CD4-positive, CD25-positive, alpha-beta regulatory T cell (primary cell): ENCODE data around the gene KCMF1. TPM values are rescaled to one million over a fixed set of nuclear protein-coding genes. Genes with fewer than 3 reads are reported as not detected.

ENCODE experiments used
- ATAC-seq, 2 donors: fragments of 150-1000 bp; cut with Tn5 transposase; one replicate each; pipeline ENCODE4 v1.10.0; 2021; ENCODE audit warnings: low read depth in 2 of 2, moderate number of reproducible peaks in 2 of 2, moderate library complexity in 1 of 2
- DNase-seq, 3 donors: peaks; one replicate each; pipeline versions ENCODE4 v3.0.0 to v3.0.0-alpha.2; 2012 to 2022; ENCODE audit warnings: mixed read lengths in 1 of 3
- H3K27ac ChIP-seq: one replicate; pipeline ENCODE4 v1.7.0; 2013; ENCODE audit warnings: mild to moderate bottlenecking, low read length; ENCODE audit not compliant: insufficient read depth, poor library complexity, severe bottlenecking
- H3K27me3 ChIP-seq: one replicate; pipeline ENCODE4 v1.7.0; 2013; ENCODE audit warnings: low read length; ENCODE audit not compliant: control insufficient read depth, insufficient read depth
- H3K36me3 ChIP-seq: one replicate; pipeline ENCODE4 v1.7.0; 2013; ENCODE audit warnings: mild to moderate bottlenecking, low read length, moderate library complexity; ENCODE audit not compliant: control insufficient read depth, insufficient read depth
- H3K4me1 ChIP-seq: 2 replicates; pipeline ENCODE4 v1.7.0; 2013; ENCODE audit warnings: mild to moderate bottlenecking, low read length; ENCODE audit not compliant: insufficient read depth, control insufficient read depth, poor library complexity, severe bottlenecking
- H3K4me3 ChIP-seq: one replicate; pipeline ENCODE4 v1.7.0; 2013; ENCODE audit warnings: low read depth, mild to moderate bottlenecking, low read length, moderate library complexity
- H3K9me3 ChIP-seq, 2 experiments: 1 replicate in 1 of 2; 2 replicates in 1 of 2; pipeline ENCODE4 v1.7.0; 2013; ENCODE audit warnings: low read length in 2 of 2, mild to moderate bottlenecking in 1 of 2, moderate library complexity in 1 of 2; ENCODE audit not compliant: control insufficient read depth in 2 of 2
- H3K27ac Mint-ChIP-seq, 3 donors: one replicate each; pipeline ENCODE4 v1.8.0; 2020 to 2022; ENCODE audit warnings: mild to moderate bottlenecking in 3 of 3, mixed read lengths in 3 of 3, moderate library complexity in 2 of 3
- H3K27me3 Mint-ChIP-seq: one replicate; pipeline ENCODE4 v1.8.0; 2022; ENCODE audit warnings: mild to moderate bottlenecking, mixed read lengths
- H3K36me3 Mint-ChIP-seq: one replicate; pipeline ENCODE4 v1.8.0; 2020; ENCODE audit warnings: mixed read lengths
- H3K4me1 Mint-ChIP-seq, 4 donors: one replicate each; pipeline ENCODE4 v1.8.0; 2020 to 2022; ENCODE audit warnings: mixed read lengths in 4 of 4, mild to moderate bottlenecking in 1 of 4
- H3K4me3 Mint-ChIP-seq, 4 donors: one replicate each; pipeline ENCODE4 v1.8.0; 2020 to 2022; ENCODE audit warnings: mild to moderate bottlenecking in 4 of 4, mixed read lengths in 4 of 4, moderate library complexity in 3 of 4
- H3K9me3 Mint-ChIP-seq, 7 donors: one replicate each; pipeline ENCODE4 v1.8.0; 2020 to 2022; ENCODE audit warnings: mixed read lengths in 7 of 7, mild to moderate bottlenecking in 3 of 7, moderate library complexity in 2 of 7
- polyA plus RNA-seq, 4 donors: library from polyadenylated mRNA; unstranded; fragments of 300-500 nt; fragmentation: Illumina TruSeq; gene quantifications; one replicate each; pipeline ENCODE4 v1.2.3, GENCODE V29; 2021
- total RNA-seq: library from RNA; stranded (reverse); gene quantifications from one replicate; pipeline ENCODE4 v1.2.3, GENCODE V29; 2022

Gene KCMF1
- total and polyA plus RNA-seq, 5 donors from 2014 or later, result 21.3 to 80.0 (median 33.1) TPM

DNA sequence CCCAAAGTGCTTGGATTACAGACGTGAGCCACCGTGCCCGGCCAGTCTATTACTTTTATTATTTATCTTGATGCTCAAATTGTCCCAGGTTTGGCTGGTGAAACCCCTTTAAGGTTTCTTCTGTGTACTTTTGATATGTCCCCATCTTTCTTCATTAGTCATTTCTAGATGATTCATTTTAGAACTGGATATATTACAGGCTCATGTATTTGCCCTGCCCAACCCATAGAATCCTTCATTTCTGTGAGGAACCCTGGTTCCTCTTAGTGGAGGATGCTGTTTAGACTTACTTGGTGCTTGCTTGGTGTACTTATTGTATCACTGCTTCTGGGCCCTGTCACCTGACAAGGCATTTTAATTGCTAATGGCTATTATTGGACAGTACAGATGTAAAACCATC, 40.1 kb downstream of the KCMF1 start:
- Mint-ChIP-seq H3K9me3 (peaks cover 0 to 4% (median 0%) of the 10 kb centered on the region in 7 donors), H3K27me3 (no peaks in the 10 kb centered on the region), H3K36me3 (peaks cover 21% of the 10 kb centered on the region), H3K4me3 (peak overlapping the region in 1 of 4 donors; percentile 17), H3K27ac (peak overlapping the region in 2 of 3 donors; percentile 39 to 50), H3K4me1 (peaks cover 49 to 81% (median 73%) of the 10 kb centered on the region in 4 donors)
- no peak overlapping the region for H3K4me3 ChIP-seq
- H3K27ac ChIP-seq, result no peak overlapping the region
- peaks cover 18% of the 10 kb centered on the region for H3K4me1 ChIP-seq
- H3K9me3 ChIP-seq, result no peaks in the 10 kb centered on the region
- DNase-seq (no peak), ATAC-seq (no peak)
- H3K27me3 ChIP-seq, result no peaks in the 10 kb centered on the region
- H3K36me3 ChIP-seq, result peaks cover 17% of the 10 kb centered on the region

DNA sequence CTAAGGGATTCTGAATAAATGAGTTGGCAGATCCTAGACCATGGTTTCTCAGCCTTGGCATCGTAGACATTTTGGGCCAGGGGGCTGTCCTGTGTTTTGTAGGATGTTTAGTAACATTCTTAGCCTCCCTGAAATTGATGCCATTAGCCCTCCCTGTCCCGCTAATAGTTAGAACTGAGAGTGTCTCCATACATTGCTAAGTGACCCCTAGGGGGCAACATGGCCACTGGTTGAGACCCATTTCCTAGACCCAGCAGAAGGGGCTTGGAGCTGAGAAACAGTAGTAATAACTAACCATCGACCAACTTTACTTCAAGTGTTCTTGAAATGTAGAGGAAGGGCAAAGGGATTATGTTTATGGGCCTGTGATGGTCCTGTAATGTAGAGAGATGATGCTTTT, 40.8 kb downstream of the KCMF1 start:
- peaks cover 18% of the 10 kb centered on the region for H3K4me1 ChIP-seq
- H3K27ac ChIP-seq, result peak overlapping the region; percentile 30
- no peaks in the 10 kb centered on the region for H3K27me3 ChIP-seq
- peaks cover 21% of the 10 kb centered on the region for H3K36me3 Mint-ChIP-seq
- H3K4me3 Mint-ChIP-seq, result no peak overlapping the region
- no peak for DNase-seq
- peaks cover 17% of the 10 kb centered on the region for H3K36me3 ChIP-seq
- no peak for ATAC-seq
- H3K27me3 Mint-ChIP-seq, result no peaks in the 10 kb centered on the region
- H3K4me3 ChIP-seq, result no peak overlapping the region
- H3K27ac Mint-ChIP-seq, result peak overlapping the region; percentile 31 to 57 (median 34)
- peaks cover 0 to 4% (median 0%) of the 10 kb centered on the region in 7 donors for H3K9me3 Mint-ChIP-seq
- peaks cover 48 to 80% (median 72%) of the 10 kb centered on the region in 4 donors for H3K4me1 Mint-ChIP-seq
- no peaks in the 10 kb centered on the region for H3K9me3 ChIP-seq

DNA sequence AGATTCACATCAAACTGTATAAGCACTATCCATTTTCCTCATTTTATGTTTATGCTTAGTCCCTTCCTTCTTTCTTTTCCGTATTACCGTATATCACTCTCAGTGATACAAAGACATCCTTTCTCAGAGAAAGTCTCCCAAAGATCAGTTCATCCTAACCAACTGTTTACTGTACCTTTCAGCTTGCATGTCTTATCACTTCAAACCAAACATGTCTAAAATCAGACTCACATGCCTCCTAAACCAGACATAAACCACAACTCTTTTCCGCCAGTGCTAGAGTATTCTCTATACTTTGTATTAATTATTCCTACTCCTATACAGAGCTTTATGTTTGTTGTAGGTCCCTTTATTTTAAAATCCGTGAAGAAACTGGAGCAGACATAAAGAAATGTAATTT, 41.5 kb downstream of the KCMF1 start:
- Histone ChIP-seq H3K4me3 (no peak overlapping the region), H3K9me3 (no peaks in the 10 kb centered on the region), H3K4me1 (peaks cover 22% of the 10 kb centered on the region), H3K27ac (no peak overlapping the region), H3K36me3 (peaks cover 14% of the 10 kb centered on the region), H3K27me3 (no peaks in the 10 kb centered on the region)
- Mint-ChIP-seq H3K36me3 (peaks cover 17% of the 10 kb centered on the region), H3K27me3 (no peaks in the 10 kb centered on the region), H3K4me1 (peaks cover 48 to 79% (median 67%) of the 10 kb centered on the region in 4 donors), H3K4me3 (peak overlapping the region in 1 of 4 donors; percentile 10), H3K27ac (peak overlapping the region in 1 of 3 donors; percentile 31), H3K9me3 (peaks cover 0 to 4% (median 0%) of the 10 kb centered on the region in 7 donors)
- DNase-seq (no peak), ATAC-seq (no peak)

DNA sequence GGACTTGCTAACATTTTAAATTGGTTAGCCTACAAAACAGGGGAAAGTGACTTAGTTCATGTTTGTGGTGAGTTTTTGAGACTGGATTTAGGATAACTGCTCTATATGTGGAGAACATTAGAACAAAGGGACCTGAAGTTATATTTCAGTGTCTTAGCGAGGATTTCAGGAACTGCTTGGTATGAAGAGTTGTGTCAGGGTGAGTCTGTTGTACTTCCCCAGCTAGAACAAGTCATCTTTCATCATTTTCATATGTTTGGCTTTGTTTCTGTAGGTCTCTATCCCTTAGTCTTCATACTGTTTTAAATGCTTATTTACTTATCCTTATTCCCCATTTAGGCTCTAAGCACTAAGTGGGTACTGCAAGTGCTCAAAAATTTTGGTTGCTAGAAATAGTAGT, 41.9 kb downstream of the KCMF1 start:
- peaks cover 11% of the 10 kb centered on the region for H3K36me3 ChIP-seq
- ATAC-seq (no peak), DNase-seq (no peak)
- Mint-ChIP-seq H3K27ac (peak overlapping the region; percentile 14 to 43 (median 31)), H3K4me1 (peaks cover 51 to 81% (median 70%) of the 10 kb centered on the region in 4 donors), H3K36me3 (peaks cover 15% of the 10 kb centered on the region), H3K4me3 (no peak overlapping the region), H3K27me3 (no peaks in the 10 kb centered on the region), H3K9me3 (peaks cover 0 to 4% (median 0%) of the 10 kb centered on the region in 7 donors)
- H3K4me1 ChIP-seq, result peaks cover 26% of the 10 kb centered on the region
- H3K27me3 ChIP-seq, result no peaks in the 10 kb centered on the region
- H3K4me3 ChIP-seq, result no peak overlapping the region
- H3K9me3 ChIP-seq, result no peaks in the 10 kb centered on the region
- no peak overlapping the region for H3K27ac ChIP-seq

DNA sequence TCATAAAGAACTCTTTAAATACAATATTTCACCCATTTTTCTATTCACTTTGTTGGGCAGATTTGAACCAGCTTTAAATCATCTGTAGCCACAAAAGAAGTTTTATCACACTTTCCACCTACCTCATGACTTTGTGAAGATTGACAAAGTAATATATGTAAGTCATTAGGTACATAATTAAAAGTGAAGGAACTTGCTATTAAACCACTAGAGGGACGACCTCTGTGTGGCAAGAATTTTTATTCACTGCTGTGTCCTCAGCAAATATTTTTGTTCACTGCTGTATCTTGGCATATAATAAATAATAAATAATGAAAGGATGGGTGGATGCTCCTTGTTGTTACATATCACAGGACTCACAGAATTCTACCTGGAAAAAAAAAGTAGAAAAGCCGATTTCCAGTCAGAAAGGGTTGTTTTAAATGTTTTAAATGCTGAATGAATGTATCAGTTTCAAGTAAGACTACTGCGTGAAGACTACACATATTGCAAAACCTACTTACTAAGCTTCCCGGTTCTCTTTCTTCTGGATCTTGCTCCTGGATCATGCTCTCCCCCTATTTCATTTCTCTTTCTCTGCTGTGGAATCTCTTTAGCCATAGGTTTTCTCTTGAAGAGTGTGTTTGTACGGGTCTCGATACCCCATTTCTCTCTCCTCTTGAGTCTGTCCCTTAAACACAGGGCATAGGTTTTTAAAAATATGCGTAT, 44.8 kb downstream of the KCMF1 start:
- peaks cover 59 to 76% (median 67%) of the 10 kb centered on the region in 4 donors for H3K4me1 Mint-ChIP-seq
- H3K27ac Mint-ChIP-seq, result peak overlapping the region in 2 of 3 donors; percentile 3

DNA sequence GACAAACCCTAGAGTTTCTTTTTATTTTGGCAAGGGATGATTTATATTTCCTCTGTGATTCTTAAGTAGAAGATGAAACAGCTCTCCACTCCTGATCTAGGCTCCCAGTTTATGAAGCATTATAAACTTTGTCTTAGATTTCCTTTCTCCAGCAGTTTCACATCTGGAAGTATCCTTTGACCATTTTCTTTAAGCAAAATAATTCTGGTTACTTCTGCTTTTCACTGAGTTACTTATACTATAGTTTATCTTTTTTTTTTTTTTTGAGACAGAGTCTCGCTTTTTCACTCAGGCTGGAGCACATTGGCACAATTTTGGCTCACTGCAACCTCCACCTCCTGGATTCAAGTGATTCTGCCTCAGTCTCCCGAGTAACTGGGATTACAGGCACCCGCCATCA, 45.5 kb downstream of the KCMF1 start:
- Histone ChIP-seq H3K36me3 (no peaks in the 10 kb centered on the region), H3K27me3 (no peaks in the 10 kb centered on the region), H3K9me3 (no peaks in the 10 kb centered on the region), H3K4me1 (peaks cover 23% of the 10 kb centered on the region), H3K27ac (peak overlapping the region; percentile 60), H3K4me3 (no peak overlapping the region)
- no peaks in the 10 kb centered on the region for H3K9me3 Mint-ChIP-seq
- H3K4me3 Mint-ChIP-seq, result no peak overlapping the region
- peak overlapping the region in 1 of 3 donors; percentile 3 for H3K27ac Mint-ChIP-seq
- H3K4me1 Mint-ChIP-seq, result peaks cover 59 to 75% (median 66%) of the 10 kb centered on the region in 4 donors
- H3K36me3 Mint-ChIP-seq, result peaks cover 4% of the 10 kb centered on the region
- H3K27me3 Mint-ChIP-seq, result no peaks in the 10 kb centered on the region
- DNase-seq, result no peak
- ATAC-seq, result no peak

More for the DNA sequence above, 44.8 kb downstream of the KCMF1 start:
- Histone ChIP-seq H3K27me3 (no peaks in the 10 kb centered on the region), H3K4me1 (peaks cover 23% of the 10 kb centered on the region), H3K9me3 (no peaks in the 10 kb centered on the region), H3K36me3 (no peaks in the 10 kb centered on the region), H3K27ac (peak overlapping the region; percentile 60), H3K4me3 (no peak overlapping the region)
- peak in 1 of 3 donors; percentile 32 for DNase-seq
- Mint-ChIP-seq H3K4me3 (no peak overlapping the region), H3K9me3 (no peaks in the 10 kb centered on the region), H3K36me3 (peaks cover 4% of the 10 kb centered on the region), H3K27me3 (no peaks in the 10 kb centered on the region)
- ATAC-seq, result no peak

DNA sequence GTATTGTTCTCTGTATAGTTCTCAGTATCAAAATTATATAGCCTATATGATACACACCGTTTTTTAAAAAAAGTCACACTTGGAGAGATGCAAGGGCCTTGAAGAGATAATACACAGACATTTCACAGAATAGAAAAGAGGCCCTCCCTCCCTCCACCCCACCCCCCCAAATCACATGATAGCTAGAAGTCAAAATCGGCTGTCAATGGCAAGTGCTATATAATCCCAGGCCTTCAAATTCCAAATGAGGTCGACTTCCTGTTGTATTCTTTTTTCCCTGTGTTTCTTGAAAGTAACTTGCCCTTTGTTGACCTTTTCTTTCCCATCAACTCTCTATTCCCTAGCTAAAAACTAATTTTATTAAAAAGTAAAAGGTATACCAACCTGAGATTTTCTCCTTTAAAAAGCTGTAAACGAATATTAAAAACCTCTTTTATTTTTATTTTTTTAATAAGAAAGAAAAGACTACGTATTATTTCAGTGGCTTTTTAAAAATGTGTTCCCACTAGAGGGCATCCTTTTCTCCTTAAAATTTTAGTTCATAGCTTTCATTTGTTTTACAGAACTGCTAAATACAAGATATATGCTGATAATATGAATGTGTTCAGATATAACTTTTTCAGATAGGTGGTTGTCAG, 46.6 kb downstream of the KCMF1 start:
- H3K36me3 Mint-ChIP-seq, result peaks cover 7% of the 10 kb centered on the region
- H3K9me3 ChIP-seq, result no peaks in the 10 kb centered on the region
- no peaks in the 10 kb centered on the region for H3K27me3 ChIP-seq
- H3K27me3 Mint-ChIP-seq, result no peaks in the 10 kb centered on the region
- H3K9me3 Mint-ChIP-seq, result no peaks in the 10 kb centered on the region
- peak overlapping the region; percentile 4 to 75 (median 54) for H3K4me3 Mint-ChIP-seq
- peak in 2 of 3 donors; percentile 31 to 53 for DNase-seq
- ATAC-seq, result no peak
- peak overlapping the region; percentile 27 to 78 (median 32) for H3K27ac Mint-ChIP-seq
- peaks cover 23% of the 10 kb centered on the region for H3K4me1 ChIP-seq
- peak overlapping the region; percentile 59 for H3K4me3 ChIP-seq
- peaks cover 51 to 73% (median 58%) of the 10 kb centered on the region in 4 donors for H3K4me1 Mint-ChIP-seq
- peak overlapping the region; percentile 55 for H3K27ac ChIP-seq
- H3K36me3 ChIP-seq, result peaks cover 3% of the 10 kb centered on the region
